Raji (cell line): ENCODE results near the gene AFF4.

Source experiments
- POLR2A ChIP-seq: IDR thresholded peaks from 2 replicates; pipeline ENCODE4 v1.6.1; 2011; ENCODE audit warnings: low read depth, low read length, control low read depth; ENCODE audit not compliant: insufficient read depth

Gene AFF4

GRCh38 chr5:132963171-132964104, at the start of gene AFF4:
AFF4 (minus strand) TSS chr5:132963634; CDS start chr5:132937189, 26,445 bp downstream.
- TF ChIP-seq POLR2A, result peak; percentile 91

GRCh38 chr5:133006653-133007052, 43.2 kb upstream of the AFF4 start:
- TF ChIP-seq POLR2A, result no peak

- TF ChIP-seq POLR2A, result no peak
These were observed 35.8 kb upstream of the AFF4 start for GRCh38 chr5:132999246-132999645.

GRCh38 chr5:132998556-132998955, 35.1 kb upstream of the AFF4 start:
- TF ChIP-seq POLR2A, result no peak

- no peak for TF ChIP-seq POLR2A
These were observed 32.9 kb upstream of the AFF4 start for GRCh38 chr5:132996307-132996706.

- no peak for TF ChIP-seq POLR2A
These were observed 24.3 kb upstream of the AFF4 start for GRCh38 chr5:132987531-132988408.

- no peak for TF ChIP-seq POLR2A
These were observed 17.9 kb upstream of the AFF4 start for GRCh38 chr5:132981288-132981687.

- TF ChIP-seq POLR2A, result no peak
These were observed 16.5 kb upstream of the AFF4 start for GRCh38 chr5:132979976-132980375.

GRCh38 chr5:132979367-132979940, 16.0 kb upstream of the AFF4 start:
- TF ChIP-seq POLR2A, result no peak

- no peak for TF ChIP-seq POLR2A
These were observed 13.4 kb upstream of the AFF4 start for GRCh38 chr5:132976852-132977251.

GRCh38 chr5:132971483-132972435, 8.3 kb upstream of the AFF4 start:
- no peak for TF ChIP-seq POLR2A

- TF ChIP-seq POLR2A, result no peak
These were observed 1.7 kb upstream of the AFF4 start for GRCh38 chr5:132965120-132965519.

GRCh38 chr5:132962429-132963021, 909 bp downstream of the AFF4 start:
- TF ChIP-seq POLR2A, result no peak

- no peak for TF ChIP-seq POLR2A
These were observed 1.5 kb downstream of the AFF4 start for GRCh38 chr5:132961887-132962286.
